ENCODE data around the gene NRAP.

- TF ChIP-seq MAFK (IDR thresholded peaks at IDR 0.05; ENCODE audit: low read depth, low read length), result no peak
- TF ChIP-seq POLR2A (IDR thresholded peaks at IDR 0.05; ENCODE audit: control extremely low read depth in 1 of 2, low read depth in 2 of 2, low read length in 2 of 2), result no peak
- no peak for TF ChIP-seq RXRA (IDR thresholded peaks at IDR 0.05; ENCODE audit: insufficient read depth, low read depth, low read length)
These were observed 46.8 kb downstream of the NRAP start for GRCh38 chr10:113617086-113617485.
